Dedifferentiated amniotic fluid mesenchymal stem cell (primary cell): ENCODE data around the gene SLC22A16.

ENCODE experiments used
- DNase-seq: peaks from one replicate; pipeline ENCODE4 v3.0.0-alpha.2; 2016; ENCODE audit errors: extremely low spot score

SLC22A16 gene

GRCh38 chr6:110446405-110446804, 30.0 kb downstream of the SLC22A16 start:
- no peak for DNase-seq

DNA sequence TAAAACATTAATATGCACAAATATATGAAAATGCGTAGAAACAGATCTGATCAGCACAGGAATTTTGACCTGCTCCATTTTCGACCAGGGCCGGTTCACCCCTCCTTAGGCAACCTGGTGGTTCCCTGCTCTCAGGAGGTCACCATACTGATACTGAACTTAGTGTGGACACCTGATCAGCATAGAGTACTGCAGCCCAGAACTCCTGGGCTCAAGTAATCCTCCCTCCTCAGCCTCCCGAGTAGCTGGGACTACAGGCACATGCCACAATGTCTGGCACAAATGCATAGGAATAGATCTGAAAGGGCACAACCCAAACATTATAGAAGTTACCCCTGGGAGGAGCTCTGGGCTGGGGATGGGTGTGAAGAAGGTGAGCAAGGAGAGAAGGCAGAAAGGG, 36.4 kb downstream of the SLC22A16 start:
- DNase-seq: no peak

DNA sequence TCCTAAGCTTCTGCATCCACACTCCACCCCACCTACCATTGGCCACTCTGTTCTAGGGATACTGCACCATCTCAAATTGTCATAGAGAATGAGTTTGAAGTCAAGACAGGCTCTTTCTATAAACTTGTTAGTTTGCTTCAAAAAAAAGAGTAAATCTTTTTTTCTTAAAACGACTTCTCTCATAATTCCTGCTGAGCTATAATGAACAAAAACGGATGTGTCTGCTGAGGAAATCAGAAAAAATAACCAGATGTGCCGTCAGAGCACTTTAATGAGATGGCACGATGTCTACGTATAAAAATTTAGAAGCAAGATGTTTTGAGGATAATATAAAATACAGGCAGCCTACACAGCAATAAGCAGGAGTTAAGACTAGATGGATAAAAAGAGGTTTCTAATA, 37.1 kb downstream of the SLC22A16 start:
- no peak for DNase-seq

DNA sequence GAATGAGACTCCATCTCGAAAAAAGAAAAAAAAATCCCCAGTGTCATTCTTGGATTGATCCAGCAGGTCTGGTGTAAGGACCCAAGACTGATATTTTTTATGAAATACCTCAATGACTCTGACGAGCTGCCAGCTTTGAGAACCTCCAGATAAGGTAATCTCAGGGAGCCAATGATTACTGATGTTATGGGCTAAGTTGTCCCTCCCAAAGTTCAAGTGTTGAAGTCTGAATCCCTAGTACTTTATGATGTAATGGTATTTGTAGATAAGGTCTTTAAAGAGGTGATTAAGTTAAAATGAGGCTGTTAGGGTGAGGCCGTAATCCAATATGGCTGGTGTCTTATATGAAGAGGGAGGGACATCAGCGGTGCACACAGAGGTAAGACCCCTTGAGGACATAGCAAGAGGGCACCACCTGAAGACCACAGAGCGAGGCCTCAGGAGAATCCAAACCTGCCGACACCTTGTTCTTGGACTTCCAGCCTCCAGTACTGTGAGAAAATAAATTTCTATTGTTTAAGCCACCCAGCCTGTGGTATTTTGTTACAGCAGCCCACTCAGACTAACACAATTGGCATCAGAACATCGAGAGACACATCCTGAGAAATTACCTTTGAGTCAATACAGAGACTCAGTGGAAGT, 41.3 kb downstream of the SLC22A16 start:
- no peak for DNase-seq

- no peak for DNase-seq
Observed at GRCh38 chr6:110432285-110432900, 44.0 kb downstream of the SLC22A16 start.

DNA sequence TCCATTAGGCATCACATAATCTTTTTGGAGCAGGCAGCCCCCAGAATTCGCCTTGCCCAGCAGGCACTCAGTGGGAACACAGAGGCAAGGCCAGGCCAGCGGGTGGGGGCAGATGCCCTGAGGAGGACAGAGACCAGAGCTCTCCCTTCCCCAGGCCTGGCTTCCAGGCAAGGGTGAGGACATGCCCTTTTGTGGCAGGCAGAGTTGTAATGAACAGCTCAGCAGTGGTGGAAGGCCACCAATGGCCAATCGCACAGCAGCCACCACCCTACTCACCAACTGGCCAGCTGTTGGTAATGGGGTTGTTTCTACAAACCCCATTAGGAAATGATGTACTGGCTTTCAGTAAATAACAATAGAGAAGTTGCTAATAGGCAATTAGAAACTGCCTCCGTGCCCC, 45.7 kb downstream of the SLC22A16 start:
- DNase-seq: no peak

- no peak for DNase-seq
Observed at GRCh38 chr6:110430236-110430635, 46.2 kb downstream of the SLC22A16 start.

DNA sequence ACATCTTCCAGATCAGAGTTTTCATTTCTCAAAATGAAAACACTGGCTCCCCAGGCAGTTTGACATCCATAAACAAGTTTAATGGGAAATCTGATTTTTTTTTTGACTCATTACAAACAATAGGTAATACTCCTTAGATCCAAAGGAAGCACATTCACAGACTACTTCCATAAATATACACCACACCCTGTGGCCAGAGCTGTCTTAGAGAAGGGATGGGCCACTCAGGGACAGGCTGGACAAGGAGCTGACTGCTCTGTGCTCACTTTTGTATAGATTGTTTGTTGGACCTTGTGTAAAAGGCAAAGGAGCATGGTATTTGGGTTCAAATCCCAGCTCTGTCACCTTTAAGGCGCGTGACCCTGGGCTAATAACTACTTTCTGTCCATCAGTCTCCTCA, 48.3 kb downstream of the SLC22A16 start:
- no peak for DNase-seq

- DNase-seq: no peak
Observed at GRCh38 chr6:110425816-110426215, 50.6 kb downstream of the SLC22A16 start.

GRCh38 chr6:110422444-110422822, 54.0 kb downstream of the SLC22A16 start:
- no peak for DNase-seq

DNA sequence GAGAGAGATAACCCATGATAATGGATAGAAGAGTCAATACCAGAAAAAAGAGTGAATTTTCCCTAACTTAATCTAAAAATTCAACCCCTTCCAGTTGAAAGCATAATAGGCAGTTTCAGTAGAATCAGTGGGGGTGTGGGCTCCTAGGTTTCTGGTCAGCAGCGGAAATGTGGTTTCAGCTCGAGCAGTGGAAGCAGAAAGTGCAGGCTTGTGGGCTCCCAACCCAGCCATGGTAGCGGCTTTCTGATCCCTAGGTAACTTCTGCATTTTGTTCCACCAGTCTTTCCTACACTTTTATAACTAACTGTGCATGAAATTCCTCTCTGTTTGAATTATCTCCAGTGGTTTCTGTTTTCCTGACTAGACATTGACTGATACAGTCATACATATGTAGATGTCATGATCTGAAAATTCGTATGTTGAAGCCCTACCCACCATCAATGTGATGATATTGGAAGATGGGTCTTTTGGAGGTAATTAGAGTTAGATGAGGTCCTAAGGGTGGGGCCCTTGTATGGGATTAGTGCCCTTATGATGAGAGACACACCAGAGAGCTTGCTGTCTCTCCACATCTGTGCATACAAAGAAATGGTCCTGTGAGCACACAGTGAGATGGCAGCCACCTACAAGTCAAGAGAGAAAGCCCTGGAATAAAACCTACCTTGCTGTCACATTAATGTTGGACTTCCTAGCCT, 54.5 kb downstream of the SLC22A16 start:
- DNase-seq: no peak

DNA sequence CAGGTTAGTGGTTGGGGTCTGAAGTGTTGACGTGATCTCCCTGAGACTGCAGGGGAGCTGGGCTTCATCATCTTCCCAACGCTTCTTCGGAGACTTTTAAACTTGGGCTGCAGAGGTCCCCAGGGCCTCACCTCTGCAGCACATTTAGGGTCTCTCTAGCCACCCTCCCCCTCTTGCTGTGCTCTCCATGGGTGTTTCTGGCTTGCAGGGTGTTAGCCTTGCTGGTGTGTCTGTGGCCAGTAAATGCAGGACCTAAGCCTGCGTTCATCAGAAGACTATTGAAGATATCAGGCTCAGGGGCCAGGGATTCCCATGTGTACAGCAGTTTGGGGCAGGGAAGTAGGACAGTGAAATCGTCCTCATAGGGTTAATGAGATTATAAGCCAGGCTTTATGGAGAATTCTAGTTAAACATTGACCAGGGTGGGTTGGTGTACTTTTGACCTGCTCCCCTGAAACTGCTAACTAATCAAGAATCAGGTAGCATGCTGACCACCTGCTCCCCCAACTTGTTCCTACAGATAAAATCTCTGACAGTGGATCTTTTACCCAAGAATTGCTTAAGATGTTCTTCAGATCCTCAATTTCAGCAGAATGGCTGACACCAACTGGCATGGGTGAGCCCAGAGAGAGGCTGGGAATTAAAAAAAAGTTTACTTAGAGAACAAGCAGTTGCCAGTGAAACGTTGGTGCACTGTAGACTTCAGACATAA, 57.2 kb downstream of the SLC22A16 start:
- no peak for DNase-seq

DNA sequence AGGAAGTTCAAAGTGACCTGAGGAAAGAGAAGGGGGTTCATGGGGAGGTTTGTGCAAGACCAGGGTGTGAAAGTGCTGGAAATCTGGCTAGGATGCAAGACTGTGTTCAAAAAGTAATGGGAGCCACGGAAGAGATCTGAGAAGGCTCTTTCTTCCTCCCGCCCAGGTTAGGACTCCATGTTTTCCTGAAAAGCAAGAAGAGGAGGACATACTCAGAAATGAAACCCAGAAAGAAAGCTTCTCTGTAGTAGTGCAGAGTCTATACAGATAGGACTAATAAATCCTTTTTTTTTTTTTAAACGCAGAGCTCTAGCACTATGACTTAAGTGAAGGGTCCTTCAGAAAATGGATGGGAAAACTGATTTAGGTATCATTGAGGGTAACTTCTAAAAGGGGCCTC, 57.8 kb downstream of the SLC22A16 start:
- DNase-seq: no peak

- no peak for DNase-seq
Observed at GRCh38 chr6:110415086-110415916, 61.1 kb downstream of the SLC22A16 start, which contains the start of gene DDO. TSS of gene DDO (minus strand) at chr6:110415575. CDS start at chr6:110413462, 2,113 bp downstream.

DNA sequence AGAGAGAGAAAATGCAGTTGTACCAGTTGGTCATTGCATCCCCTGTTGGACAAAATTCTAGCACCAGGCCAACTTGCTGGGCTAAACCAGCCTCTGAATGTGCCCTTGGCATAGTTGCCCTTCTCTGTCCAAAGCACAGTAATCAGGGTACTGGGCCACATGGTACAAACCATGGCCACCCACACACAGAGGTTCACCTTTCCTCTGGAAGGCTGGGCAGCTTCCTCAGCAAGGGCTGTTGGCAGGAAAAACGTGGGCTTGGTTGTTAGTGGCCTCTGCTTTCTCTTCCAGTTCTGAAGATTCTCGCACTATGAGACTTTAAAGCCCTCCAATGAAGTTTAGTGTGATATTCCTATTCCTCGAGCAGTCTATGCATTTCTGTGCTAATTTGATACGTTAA, 61.7 kb downstream of the SLC22A16 start:
- DNase-seq: no peak

DNA sequence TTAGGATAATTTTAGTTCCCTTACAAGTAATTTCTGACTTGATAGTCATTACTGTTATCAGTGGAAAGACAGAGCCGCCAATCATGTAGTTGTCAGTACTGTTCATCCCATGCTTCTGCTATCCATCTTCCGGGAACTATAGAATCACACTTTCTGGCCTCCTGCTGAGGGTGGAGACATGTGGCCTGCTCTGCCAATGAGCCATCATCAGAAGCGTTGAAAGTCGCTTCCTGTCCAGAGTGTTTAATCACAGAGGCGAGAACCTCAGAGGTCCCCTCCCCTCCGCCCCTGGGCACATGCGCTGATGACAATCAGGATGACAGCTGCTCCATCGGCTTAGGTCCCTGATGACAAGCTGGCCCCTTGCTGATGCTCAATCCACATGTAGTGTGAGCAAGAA, 64.1 kb downstream of the SLC22A16 start:
- no peak for DNase-seq

DNA sequence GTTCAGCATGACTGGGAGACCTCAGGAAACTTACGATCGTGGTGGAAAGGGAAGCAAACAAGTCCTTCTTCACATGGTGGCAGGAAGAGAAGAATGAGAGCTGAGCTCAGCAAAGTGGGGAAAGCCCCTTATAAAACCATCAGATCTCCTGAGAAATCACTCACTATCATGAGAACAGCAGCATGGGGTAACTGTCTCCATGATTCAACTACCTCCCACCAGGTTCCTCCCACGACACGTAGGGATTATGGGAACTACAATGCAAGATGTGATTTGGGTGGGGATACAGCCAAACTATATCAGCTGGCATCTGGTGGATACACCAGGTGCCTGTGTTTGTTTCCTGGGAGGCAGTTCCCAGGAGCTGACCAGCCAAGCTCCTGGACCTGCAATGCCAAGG, 65.9 kb downstream of the SLC22A16 start:
- DNase-seq: no peak

GRCh38 chr6:110409794-110410193, 66.6 kb downstream of the SLC22A16 start:
- no peak for DNase-seq

GRCh38 chr6:110408901-110409300, 67.5 kb downstream of the SLC22A16 start:
- DNase-seq: no peak

DNA sequence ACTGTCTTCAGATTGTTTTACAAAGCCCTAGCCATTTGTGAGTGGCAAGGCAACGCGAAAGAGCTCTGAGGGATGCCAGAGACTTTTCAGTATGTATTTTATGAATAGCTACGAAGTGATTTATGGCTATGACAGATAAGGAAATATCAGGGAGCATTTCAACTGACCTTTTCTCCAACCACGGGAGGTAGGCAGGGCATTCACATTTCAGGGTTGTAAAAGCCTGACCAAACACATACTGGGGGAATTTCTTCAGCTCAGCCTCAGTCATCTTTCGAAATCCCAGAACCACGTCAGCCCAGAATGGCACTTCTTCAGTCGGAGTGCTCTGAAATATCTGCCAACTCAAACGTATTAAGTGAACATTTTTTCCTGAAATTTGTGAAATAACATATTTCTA, 71.8 kb downstream of the SLC22A16 start:
- no peak for DNase-seq

- DNase-seq: no peak
Observed at GRCh38 chr6:110401585-110402176, 74.7 kb downstream of the SLC22A16 start.
